ENCODE data around the gene ATP11A. TPM values are rescaled to one million over a fixed set of nuclear protein-coding genes. Genes with fewer than 3 reads are reported as not detected.

ATP11A gene
- total and polyA plus RNA-seq, 2 donors (not counting 3 experiments of a cell fraction or from before 2014, with no cell fraction given), result 16.5 to 88.1 TPM

GRCh38 chr13:112770504-112770903 is 80.7 kb downstream of the ATP11A start:
- Histone ChIP-seq H3K4me1 (ENCODE audit: control insufficient read depth, extremely low read depth, insufficient read depth, low read length) (no peaks in the 10 kb centered on the region), H2AFZ (ENCODE audit: low read depth, low read length) (no peak overlapping the region), H3K27me3 (ENCODE audit: control insufficient read depth in 2 of 2, insufficient read depth in 2 of 2, low read length in 2 of 2) (no peaks in the 10 kb centered on the region), H3K9me3 (replicated peaks; ENCODE audit: control insufficient read depth, insufficient read depth, low read length) (no peaks in the 10 kb centered on the region), H3K9ac (replicated peaks; ENCODE audit: extremely low read depth, insufficient read depth, low read length) (no peak overlapping the region), H3K36me3 (ENCODE audit: control insufficient read depth in 2 of 2, extremely low read depth in 1 of 2, insufficient read depth in 2 of 2, low read length in 2 of 2) (peaks cover 2% of the 10 kb centered on the region in 2 experiments), H4K20me1 (replicated peaks; ENCODE audit: control insufficient read depth, extremely low read depth, insufficient read depth, low read length) (no peaks in the 10 kb centered on the region), H3K9me1 (replicated peaks; ENCODE audit: control insufficient read depth, extremely low read depth, insufficient read depth, low read length) (no peaks in the 10 kb centered on the region), H3K4me3 (replicated peaks in 1 of 3; ENCODE audit: insufficient read depth in 1 of 3, low read depth in 1 of 3, low read length in 3 of 3) (no peak overlapping the region), H3K79me2 (ENCODE audit: control insufficient read depth, insufficient read depth, low read length) (no peaks in the 10 kb centered on the region), H3K4me2 (ENCODE audit: insufficient read depth, low read length) (no peak overlapping the region), H3K27ac (ENCODE audit: insufficient read depth, low read depth, low read length) (no peak overlapping the region)
- FAIRE-seq (no peak), DNase-seq (ENCODE audit: low read depth, low spot score) (no peak)
- TF ChIP-seq CTCF (IDR thresholded peaks at IDR 0.05; ENCODE audit: extremely low read depth in 1 of 2, insufficient read depth in 1 of 2, low read depth in 1 of 2, low read length in 2 of 2) (no peak), POLR2AphosphoS5 (IDR thresholded peaks at IDR 0.05; ENCODE audit: insufficient read depth, low read depth, low read length) (no peak), POLR2A (IDR thresholded peaks at IDR 0.05; ENCODE audit: low read depth, low read length) (no peak), MAX (IDR thresholded peaks at IDR 0.05; ENCODE audit: insufficient read depth, insufficient read length) (no peak)
- ChIA-PET POLR2A (no interaction called here), CTCF (no interaction called here)
- intact Hi-C loops (cut with micrococcal nuclease) (no loop called here), dilution Hi-C loops (cut with MboI; ENCODE audit: extremely low pct_ligation_motif_present, low sequenced_read_pairs) (no loop called here)
- BruUV-seq (replicated peaks), result no TSS peak

GRCh38 chr13:112771139-112771876 is 81.5 kb downstream of the ATP11A start:
- ChIA-PET CTCF (no interaction called here), POLR2A (no interaction called here)
- Histone ChIP-seq H3K4me3 (replicated peaks in 1 of 3; ENCODE audit: insufficient read depth in 1 of 3, low read depth in 1 of 3, low read length in 3 of 3) (no peak overlapping the region), H3K9ac (replicated peaks; ENCODE audit: extremely low read depth, insufficient read depth, low read length) (no peak overlapping the region), H3K27ac (ENCODE audit: insufficient read depth, low read depth, low read length) (no peak overlapping the region), H2AFZ (ENCODE audit: low read depth, low read length) (no peak overlapping the region), H3K79me2 (ENCODE audit: control insufficient read depth, insufficient read depth, low read length) (no peaks in the 10 kb centered on the region), H3K36me3 (ENCODE audit: control insufficient read depth in 2 of 2, extremely low read depth in 1 of 2, insufficient read depth in 2 of 2, low read length in 2 of 2) (peaks cover 2% of the 10 kb centered on the region in 2 experiments), H3K27me3 (ENCODE audit: control insufficient read depth in 2 of 2, insufficient read depth in 2 of 2, low read length in 2 of 2) (no peaks in the 10 kb centered on the region), H3K4me1 (ENCODE audit: control insufficient read depth, extremely low read depth, insufficient read depth, low read length) (no peaks in the 10 kb centered on the region), H4K20me1 (replicated peaks; ENCODE audit: control insufficient read depth, extremely low read depth, insufficient read depth, low read length) (no peaks in the 10 kb centered on the region), H3K9me1 (replicated peaks; ENCODE audit: control insufficient read depth, extremely low read depth, insufficient read depth, low read length) (no peaks in the 10 kb centered on the region), H3K9me3 (replicated peaks; ENCODE audit: control insufficient read depth, insufficient read depth, low read length) (no peaks in the 10 kb centered on the region), H3K4me2 (ENCODE audit: insufficient read depth, low read length) (no peak overlapping the region)
- no peak for DNase-seq (ENCODE audit: low read depth, low spot score)
- no TSS peak for BruUV-seq (replicated peaks)
- dilution Hi-C loops (cut with MboI; ENCODE audit: extremely low pct_ligation_motif_present, low sequenced_read_pairs), result no loop called here
- FAIRE-seq, result no peak
- TF ChIP-seq EZH2 (IDR thresholded peaks at IDR 0.05; ENCODE audit: borderline replicate concordance, low read depth, low read length, severe bottlenecking) (no peak), JUN (IDR thresholded peaks at IDR 0.05; ENCODE audit: borderline replicate concordance, insufficient read depth, insufficient read length, low read depth) (no peak), MAX (IDR thresholded peaks at IDR 0.05; ENCODE audit: insufficient read depth, insufficient read length) (no peak), GATA2 (IDR thresholded peaks at IDR 0.05; ENCODE audit: insufficient read depth, insufficient read length, low read depth, low read length) (no peak), POLR2AphosphoS5 (IDR thresholded peaks at IDR 0.05; ENCODE audit: insufficient read depth, low read depth, low read length) (no peak), FOS (IDR thresholded peaks at IDR 0.05; ENCODE audit: borderline replicate concordance, insufficient read depth, low read length) (no peak), MYC (IDR thresholded peaks at IDR 0.05; ENCODE audit: low read depth, low read length) (no peak), CTCF (IDR thresholded peaks at IDR 0.05; ENCODE audit: extremely low read depth in 1 of 2, insufficient read depth in 1 of 2, low read depth in 1 of 2, low read length in 2 of 2) (no peak), POLR2A (IDR thresholded peaks at IDR 0.05; ENCODE audit: low read depth, low read length) (no peak)
- intact Hi-C loops (cut with micrococcal nuclease), result no loop called here

Measured in endothelial cell of umbilical vein (primary cell).